SHP77 treated with DMSO at 0.1 percent for 48 hours (cell line): ENCODE measurements around the gene FCHO2.
"Not testable (repeated sequence)": the region's sequence is repeated elsewhere in the genome, so short reads cannot be mapped to it uniquely, and the experiment has no call there.

Experiments used
- DNase-seq: peaks from one replicate; lab custom pipeline; 2025; lab: John Stamatoyannopoulos, UW

The FCHO2 gene

GRCh38 chr5:72956324-72957140 lies 691 bp downstream of the FCHO2 start:
- peak; percentile 15 for DNase-seq

- DNase-seq, result no peak
These were observed 1.5 kb downstream of the FCHO2 start for GRCh38 chr5:72957337-72957736.

GRCh38 chr5:72959257-72959656 lies 3.4 kb downstream of the FCHO2 start:
- DNase-seq, result no peak

GRCh38 chr5:72974481-72974880 lies 18.6 kb downstream of the FCHO2 start:
- DNase-seq, result not testable (repeated sequence)

- peak; percentile 51 for DNase-seq
These were observed 21.0 kb downstream of the FCHO2 start for GRCh38 chr5:72976810-72977209.

- no peak for DNase-seq
These were observed 29.9 kb downstream of the FCHO2 start for GRCh38 chr5:72985719-72986118.

GRCh38 chr5:72988769-72989168 lies 32.9 kb downstream of the FCHO2 start:
- DNase-seq, result no peak

- no peak for DNase-seq
These were observed 35.6 kb downstream of the FCHO2 start for GRCh38 chr5:72991394-72991793.

GRCh38 chr5:72994578-72994977 lies 38.7 kb downstream of the FCHO2 start:
- no peak for DNase-seq

GRCh38 chr5:72996632-72997031 lies 40.8 kb downstream of the FCHO2 start:
- DNase-seq, result no peak

GRCh38 chr5:72999916-73000315 lies 44.1 kb downstream of the FCHO2 start:
- no peak for DNase-seq

GRCh38 chr5:73005886-73006285 lies 50.0 kb downstream of the FCHO2 start:
- DNase-seq, result no peak

- no peak for DNase-seq
These were observed 51.2 kb downstream of the FCHO2 start for GRCh38 chr5:73007051-73007450.

GRCh38 chr5:73008831-73009230 lies 53.0 kb downstream of the FCHO2 start:
- DNase-seq, result no peak

- not testable (repeated sequence) for DNase-seq
These were observed 55.8 kb downstream of the FCHO2 start for GRCh38 chr5:73011612-73012011.

GRCh38 chr5:73018892-73019291 lies 63.1 kb downstream of the FCHO2 start:
- no peak for DNase-seq

GRCh38 chr5:73019766-73020165 lies 63.9 kb downstream of the FCHO2 start:
- no peak for DNase-seq

GRCh38 chr5:73022471-73023169 lies 66.8 kb downstream of the FCHO2 start:
- no peak for DNase-seq

GRCh38 chr5:73024946-73025544 lies 69.2 kb downstream of the FCHO2 start:
- not testable (repeated sequence) for DNase-seq

- no peak for DNase-seq
These were observed 71.5 kb downstream of the FCHO2 start for GRCh38 chr5:73027361-73027760.

GRCh38 chr5:73027816-73028215 lies 72.0 kb downstream of the FCHO2 start:
- no peak for DNase-seq

- DNase-seq, result no peak
These were observed 73.3 kb downstream of the FCHO2 start for GRCh38 chr5:73028991-73029595.

GRCh38 chr5:73030531-73030930 lies 74.7 kb downstream of the FCHO2 start:
- DNase-seq, result no peak
